Sigmoid colon (tissue), 7 donors: ENCODE data around the gene CKB. TPM values are rescaled to one million over a fixed set of nuclear protein-coding genes. Genes with fewer than 3 reads are reported as not detected.

Source experiments
- DNase-seq: peaks from one replicate; pipeline ENCODE4 v3.0.0-alpha.2; 2019
- H3K27ac ChIP-seq, 4 donors: fragments of 200-600 bp; sonication (generic); one replicate each; pipeline ENCODE4 v1.5.1; 2016 to 2019; ENCODE audit warnings: mild to moderate bottlenecking in 1 of 4
- H3K27me3 ChIP-seq, 3 donors: fragments of 200-600 bp; sonication (generic); one replicate each; pipeline ENCODE4 v1.5.1; 2019; ENCODE audit warnings: mild to moderate bottlenecking in 1 of 3
- H3K36me3 ChIP-seq, 4 donors: fragments of 200-600 bp; sonication (generic); one replicate each; pipeline ENCODE4 v1.5.1; 2016 to 2019
- H3K4me1 ChIP-seq, 4 donors: fragments of 200-600 bp; sonication (generic); one replicate each; pipeline ENCODE4 v1.5.1; 2017 to 2019
- H3K4me3 ChIP-seq, 4 donors: fragments of 200-600 bp; sonication (generic); one replicate each; pipeline ENCODE4 v1.5.1; 2017 to 2019; ENCODE audit warnings: mild to moderate bottlenecking in 2 of 4, moderate library complexity in 1 of 4
- H3K9me3 ChIP-seq, 4 donors: fragments of 200-600 bp in 3 of 4; sonication (generic) in 3 of 4; one replicate each; pipeline versions ENCODE4 v1.5.1 to v1.6.1; 2013 to 2019
- EP300 ChIP-seq, 4 donors: sonication (generic); formaldehyde crosslinking; IDR thresholded peaks; one replicate each; pipeline ENCODE4 v1.6.1; 2017; ENCODE audit warnings: antibody characterized with exemption in 4 of 4
- POLR2A ChIP-seq, 2 donors: fragments of 450-650 bp; IDR thresholded peaks; one replicate each; pipeline ENCODE4 v1.6.1; 2016; ENCODE audit warnings: antibody characterized with exemption in 2 of 2, mild to moderate bottlenecking in 2 of 2, moderate library complexity in 2 of 2
- POLR2AphosphoS5 ChIP-seq, 4 donors: sonication (generic); formaldehyde crosslinking; IDR thresholded peaks; one replicate each; pipeline ENCODE4 v1.6.1; 2017; ENCODE audit warnings: antibody characterized with exemption in 4 of 4
- WGBS, 2 donors: extraction: QIAGEN DNeasy Blood & Tissue Kit; methylation state at CpG; one replicate each; pipeline ENCODE4 v1.1.7; 2013; 5-methylcytosine and 5-hydroxymethylcytosine counted together
- intact Hi-C: fragments of 100-400 bp; cut with DNase I; formaldehyde crosslinking; loops from one replicate; pipeline ENCODE4 v1.15.1; 2023
- polyA plus RNA-seq, 3 donors: library from polyadenylated mRNA; stranded (reverse); fragments of 200-250 nt; gene quantifications; one replicate each; pipeline ENCODE4 v1.2.3, GENCODE V29; 2013
- total RNA-seq, 4 donors: library from RNA; depleted of rRNA; stranded (reverse); fragments of >200 nt; gene quantifications; one replicate each; pipeline ENCODE4 v1.1.0, GENCODE V29; 2016
- TF ChIP-seq, protein P1 (sequence below), 4 experiments: fragments of 450-650 bp in 3 of 4; fragments of 200-600 bp in 1 of 4; IDR thresholded peaks; one replicate each; pipeline ENCODE4 v1.5.1; 2016 to 2019; ENCODE audit warnings: antibody characterized with exemption in 4 of 4, mild to moderate bottlenecking in 3 of 4, moderate library complexity in 2 of 4
- donor health status: healthy with polysubstance abuse.
- donor health status: Bipolar disorder and iron deficiency.
- donor health status: healthy.

Gene CKB
- total and polyA plus RNA-seq, 7 donors, result 905 to 2,176 (median 1,347) TPM

DNA sequence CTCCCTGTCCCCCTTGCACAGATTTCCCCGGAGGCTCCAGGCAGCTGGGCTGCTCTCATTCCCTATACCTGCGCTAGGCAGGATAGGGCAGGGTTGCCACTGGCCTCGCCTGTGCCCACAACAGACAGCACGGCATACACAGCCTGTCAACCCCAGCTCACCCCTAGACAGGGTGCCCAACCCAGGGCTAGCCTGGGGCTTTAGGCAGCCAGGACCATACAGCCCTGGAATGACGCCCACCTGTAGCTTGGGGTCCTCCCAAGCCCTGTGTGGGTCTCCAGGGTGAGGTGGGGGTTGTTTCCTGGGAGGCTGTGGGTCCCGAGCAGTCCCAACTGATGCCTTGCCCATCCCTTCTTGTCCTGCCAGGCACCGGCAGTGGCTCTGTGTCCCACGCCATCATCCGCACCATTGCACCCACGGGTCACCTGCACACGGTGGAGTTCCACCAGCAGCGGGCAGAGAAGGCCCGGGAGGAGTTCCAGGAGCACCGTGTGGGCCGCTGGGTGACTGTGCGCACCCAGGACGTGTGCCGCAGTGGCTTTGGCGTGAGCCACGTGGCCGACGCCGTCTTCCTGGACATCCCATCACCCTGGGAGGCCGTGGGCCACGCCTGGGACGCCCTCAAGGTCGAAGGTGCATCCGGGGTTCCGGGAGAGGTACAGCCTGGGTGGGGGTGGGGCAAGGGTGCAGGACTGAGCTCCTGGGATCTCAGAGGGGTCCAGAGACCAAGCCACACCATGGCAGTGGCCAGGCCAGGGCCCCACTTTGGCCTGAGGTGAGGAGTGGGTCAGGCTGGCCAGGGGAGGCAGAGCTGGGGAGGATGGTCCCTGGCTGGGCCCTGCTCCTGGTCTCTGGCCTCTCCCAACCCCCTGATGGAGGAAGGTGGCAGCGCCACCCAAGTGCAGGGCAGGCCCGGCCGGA is 9.8 kb upstream of the CKB start:
- Histone ChIP-seq H3K9me3 (no peaks in the 10 kb centered on the region), H3K36me3 (peaks cover 0 to 15% (median 3%) of the 10 kb centered on the region in 4 donors), H3K27ac (peak overlapping the region; percentile 92 to 98 (median 94)), H3K27me3 (no peaks in the 10 kb centered on the region), H3K4me1 (peaks cover 0 to 93% (median 88%) of the 10 kb centered on the region in 4 donors), H3K4me3 (peak overlapping the region in 3 of 4 donors; percentile 25 to 46 (median 45))
- intact Hi-C loops, result no loop called here
- TF ChIP-seq, protein P1, sequence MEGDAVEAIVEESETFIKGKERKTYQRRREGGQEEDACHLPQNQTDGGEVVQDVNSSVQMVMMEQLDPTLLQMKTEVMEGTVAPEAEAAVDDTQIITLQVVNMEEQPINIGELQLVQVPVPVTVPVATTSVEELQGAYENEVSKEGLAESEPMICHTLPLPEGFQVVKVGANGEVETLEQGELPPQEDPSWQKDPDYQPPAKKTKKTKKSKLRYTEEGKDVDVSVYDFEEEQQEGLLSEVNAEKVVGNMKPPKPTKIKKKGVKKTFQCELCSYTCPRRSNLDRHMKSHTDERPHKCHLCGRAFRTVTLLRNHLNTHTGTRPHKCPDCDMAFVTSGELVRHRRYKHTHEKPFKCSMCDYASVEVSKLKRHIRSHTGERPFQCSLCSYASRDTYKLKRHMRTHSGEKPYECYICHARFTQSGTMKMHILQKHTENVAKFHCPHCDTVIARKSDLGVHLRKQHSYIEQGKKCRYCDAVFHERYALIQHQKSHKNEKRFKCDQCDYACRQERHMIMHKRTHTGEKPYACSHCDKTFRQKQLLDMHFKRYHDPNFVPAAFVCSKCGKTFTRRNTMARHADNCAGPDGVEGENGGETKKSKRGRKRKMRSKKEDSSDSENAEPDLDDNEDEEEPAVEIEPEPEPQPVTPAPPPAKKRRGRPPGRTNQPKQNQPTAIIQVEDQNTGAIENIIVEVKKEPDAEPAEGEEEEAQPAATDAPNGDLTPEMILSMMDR (IDR thresholded peaks at IDR 0.05), result no peak
- peak in 1 of 4 donors; percentile 17 for TF ChIP-seq POLR2AphosphoS5 (IDR thresholded peaks at IDR 0.05)
- 72 to 88% methylated on average over 32 of the region's 32 CpGs for WGBS, 2 donors
- peak; percentile 69 for DNase-seq

DNA sequence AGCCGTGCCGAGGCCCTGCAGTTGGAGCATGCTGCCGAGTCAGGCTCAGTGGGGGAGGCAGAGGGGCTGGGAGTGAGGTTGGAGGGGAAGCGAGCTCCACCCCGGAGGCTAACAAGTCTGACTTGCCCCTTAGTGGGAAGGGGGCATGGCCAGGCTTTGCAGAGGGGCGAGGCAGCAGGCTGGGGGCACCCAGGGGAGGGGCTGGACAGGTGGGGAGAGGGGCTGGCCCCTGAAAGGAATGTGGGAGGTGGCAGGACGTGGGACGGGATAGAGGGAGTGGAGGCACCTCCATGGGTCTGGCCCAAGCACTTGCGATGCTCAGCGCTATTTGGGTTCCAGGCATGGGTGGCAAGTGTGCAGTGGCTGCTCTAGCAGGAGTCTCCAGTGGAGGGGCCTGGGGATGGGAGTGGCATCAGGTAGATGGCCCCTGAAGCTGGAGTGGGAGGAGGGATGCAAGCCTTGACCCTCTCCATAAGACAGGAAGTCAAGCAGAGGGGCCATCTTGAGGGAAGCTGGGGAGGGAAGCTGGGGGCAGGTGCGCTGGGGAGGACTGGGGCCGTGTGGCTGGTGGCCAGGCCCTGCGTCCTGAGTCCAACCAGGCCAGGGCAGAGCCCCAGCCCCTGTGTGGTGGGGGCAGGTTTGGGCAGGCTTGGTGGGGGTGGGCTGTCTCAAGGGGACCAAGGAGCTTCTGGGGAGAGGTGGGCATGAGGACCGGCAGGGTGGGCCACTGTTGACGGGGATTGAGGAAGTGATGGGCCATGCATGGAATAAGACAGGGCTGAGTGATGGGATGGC is 9.0 kb upstream of the CKB start:
- no peaks in the 10 kb centered on the region for H3K27me3 ChIP-seq
- no peak for DNase-seq
- H3K36me3 ChIP-seq, result peaks cover 0 to 15% (median 3%) of the 10 kb centered on the region in 4 donors
- H3K27ac ChIP-seq, result peak overlapping the region; percentile 92 to 98 (median 94)
- H3K9me3 ChIP-seq, result no peaks in the 10 kb centered on the region
- TF ChIP-seq POLR2A (IDR thresholded peaks at IDR 0.05), result no peak
- TF ChIP-seq POLR2AphosphoS5 (IDR thresholded peaks at IDR 0.05), result no peak
- TF ChIP-seq, protein P1 (IDR thresholded peaks at IDR 0.05), result no peak
- no peak for TF ChIP-seq EP300 (IDR thresholded peaks at IDR 0.05)
- no peak overlapping the region for H3K4me3 ChIP-seq
- H3K4me1 ChIP-seq, result peaks cover 0 to 90% (median 87%) of the 10 kb centered on the region in 4 donors
- intact Hi-C loops, result no loop called here
- WGBS, 2 donors, result 89 to 93% methylated on average over 15 of the region's 15 CpGs

DNA sequence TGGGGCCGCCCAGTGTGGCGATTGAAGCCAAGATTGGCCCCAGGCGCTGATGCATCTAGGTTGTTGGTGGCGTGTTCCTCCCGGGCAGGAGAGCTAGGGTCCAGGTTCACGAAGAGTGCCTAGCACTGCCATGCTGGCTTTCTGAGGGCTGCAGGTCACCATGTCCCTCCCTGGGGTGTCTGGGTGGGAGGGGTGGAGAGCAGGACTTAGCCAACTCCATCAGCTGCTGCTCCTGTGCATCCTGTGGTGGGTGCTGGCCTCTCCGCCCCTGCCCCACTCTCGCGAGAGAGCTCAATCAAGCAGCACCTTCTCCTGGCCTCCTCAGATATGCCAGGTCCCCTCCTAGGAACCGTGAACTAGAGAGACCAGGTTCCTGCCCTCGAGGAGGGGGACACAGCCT is 8.2 kb upstream of the CKB start:
- TF ChIP-seq POLR2AphosphoS5 (IDR thresholded peaks at IDR 0.05) (no peak), POLR2A (IDR thresholded peaks at IDR 0.05) (no peak), EP300 (IDR thresholded peaks at IDR 0.05) (no peak)
- TF ChIP-seq, protein P1 (IDR thresholded peaks at IDR 0.05), result no peak
- H3K4me3 ChIP-seq, result no peak overlapping the region
- peaks cover 0 to 90% (median 86%) of the 10 kb centered on the region in 4 donors for H3K4me1 ChIP-seq
- H3K36me3 ChIP-seq, result peaks cover 0 to 15% (median 3%) of the 10 kb centered on the region in 4 donors
- intact Hi-C loops, result no loop called here
- WGBS, 2 donors, result 89 to 93% methylated on average over 11 of the region's 11 CpGs
- no peak for DNase-seq
- H3K27me3 ChIP-seq, result no peaks in the 10 kb centered on the region
- H3K9me3 ChIP-seq, result no peaks in the 10 kb centered on the region
- H3K27ac ChIP-seq, result peak overlapping the region in 3 of 4 donors; percentile 92 to 98 (median 94)

DNA sequence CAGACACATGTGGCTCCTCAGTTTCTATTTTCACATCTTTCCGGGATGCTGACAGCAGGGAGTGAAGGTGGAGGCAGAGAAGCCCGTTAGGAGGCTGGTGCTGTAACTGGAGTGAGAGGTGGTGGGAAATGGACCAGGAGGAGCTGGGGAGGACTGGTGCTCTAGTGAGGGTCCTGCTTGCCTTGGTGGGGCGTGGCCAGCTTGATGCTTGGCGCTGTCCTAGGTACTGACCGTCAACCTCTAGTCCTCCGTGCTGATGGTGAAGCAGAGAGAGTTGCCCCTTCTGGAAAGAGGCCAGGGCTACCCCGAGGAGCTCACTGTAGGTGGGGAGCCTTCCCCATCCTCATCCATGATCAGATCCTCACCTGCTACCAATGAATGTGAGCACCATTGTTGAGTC is 7.8 kb upstream of the CKB start:
- H3K27ac ChIP-seq, result peak overlapping the region in 3 of 4 donors; percentile 92 to 98 (median 94)
- H3K4me3 ChIP-seq, result no peak overlapping the region
- DNase-seq, result peak; percentile 68
- H3K4me1 ChIP-seq, result peaks cover 0 to 90% (median 86%) of the 10 kb centered on the region in 4 donors
- no peaks in the 10 kb centered on the region for H3K27me3 ChIP-seq
- H3K36me3 ChIP-seq, result peaks cover 0 to 13% (median 3%) of the 10 kb centered on the region in 4 donors
- H3K9me3 ChIP-seq, result no peaks in the 10 kb centered on the region
- intact Hi-C loops, result no loop called here
- WGBS, 2 donors, result 68 to 79% methylated on average over 7 of the region's 7 CpGs
- no peak for TF ChIP-seq POLR2A (IDR thresholded peaks at IDR 0.05)
- no peak for TF ChIP-seq POLR2AphosphoS5 (IDR thresholded peaks at IDR 0.05)
- no peak for TF ChIP-seq EP300 (IDR thresholded peaks at IDR 0.05)
- TF ChIP-seq, protein P1 (IDR thresholded peaks at IDR 0.05), result no peak
